DOHH2 (cell line): ENCODE data around the gene RPTOR.

Experiments used
- H3F3A ChIP-seq: fragments of 200-600 bp; sonication (generic), shearing (Covaris generic); 2 replicates; pipeline ENCODE4 v1.6.0; 2016; ENCODE audit warnings: antibody characterized with exemption, mild to moderate bottlenecking; ENCODE audit not compliant: control insufficient read depth, insufficient read depth
- H3K27ac ChIP-seq: fragments of 200-600 bp; sonication (generic); 2 replicates; pipeline ENCODE4 v1.5.1; 2014; ENCODE audit warnings: low read depth, mild to moderate bottlenecking, low read length, moderate library complexity
- H3K27me3 ChIP-seq: fragments of 200-600 bp; sonication (generic); 2 replicates; pipeline ENCODE4 v1.6.1; 2014; ENCODE audit warnings: mild to moderate bottlenecking, low read length, mixed read lengths; ENCODE audit not compliant: control insufficient read depth
- H3K36me3 ChIP-seq: fragments of 200-600 bp; sonication (generic); 2 replicates; pipeline ENCODE4 v1.6.1; 2014; ENCODE audit warnings: mild to moderate bottlenecking, low read length, moderate library complexity, mixed read lengths; ENCODE audit not compliant: control insufficient read depth
- H3K4me1 ChIP-seq: fragments of 200-600 bp; sonication (generic); 2 replicates; pipeline ENCODE4 v1.6.1; 2014; ENCODE audit warnings: mild to moderate bottlenecking, low read length, mixed read lengths; ENCODE audit not compliant: control insufficient read depth
- H3K4me2 ChIP-seq: fragments of 200-600 bp; sonication (generic); 2 replicates; pipeline ENCODE4 v1.6.0; 2014; ENCODE audit warnings: mild to moderate bottlenecking, low read length, moderate library complexity
- H3K4me3 ChIP-seq: fragments of 200-600 bp; sonication (generic); 2 replicates; pipeline ENCODE4 v1.5.1; 2014; ENCODE audit warnings: mild to moderate bottlenecking, low read length, mixed read lengths
- H3K79me2 ChIP-seq: fragments of 200-600 bp; sonication (generic); 2 replicates; pipeline ENCODE4 v1.6.1; 2014; ENCODE audit warnings: mild to moderate bottlenecking, low read length, mixed read lengths; ENCODE audit not compliant: control insufficient read depth
- H3K9me2 ChIP-seq: fragments of 200-600 bp; sonication (generic); replicated peaks from 2 replicates; pipeline ENCODE4 v1.6.1; 2014; ENCODE audit warnings: mild to moderate bottlenecking, low read length, mixed read lengths; ENCODE audit not compliant: control insufficient read depth
- H3K9me3 ChIP-seq: fragments of 200-600 bp; sonication (generic); 2 replicates; pipeline ENCODE4 v1.6.1; 2014; ENCODE audit warnings: antibody characterized with exemption, low read length, mixed read lengths; ENCODE audit not compliant: control insufficient read depth, insufficient read depth
- H4K20me1 ChIP-seq: fragments of 200-600 bp; sonication (generic); 2 replicates; pipeline ENCODE4 v1.6.0; 2014; ENCODE audit warnings: low read depth, mild to moderate bottlenecking, antibody characterized with exemption, low read length, moderate library complexity; ENCODE audit not compliant: control insufficient read depth, insufficient read depth
- EZH2phosphoT487 ChIP-seq: fragments of 200-600 bp; sonication (generic); IDR thresholded peaks from 2 replicates; pipeline ENCODE4 v1.6.1; 2017; ENCODE audit warnings: borderline replicate concordance, mild to moderate bottlenecking, antibody characterized with exemption, low read length, moderate library complexity, mixed read lengths
- TF ChIP-seq, protein P1 (sequence below): fragments of 200-600 bp; sonication (generic); IDR thresholded peaks from one replicate; pipeline ENCODE4 v1.5.1; 2014; ENCODE audit warnings: antibody characterized with exemption, mild to moderate bottlenecking, low read depth, low read length; ENCODE audit not compliant: poor library complexity, severe bottlenecking

RPTOR gene

DNA sequence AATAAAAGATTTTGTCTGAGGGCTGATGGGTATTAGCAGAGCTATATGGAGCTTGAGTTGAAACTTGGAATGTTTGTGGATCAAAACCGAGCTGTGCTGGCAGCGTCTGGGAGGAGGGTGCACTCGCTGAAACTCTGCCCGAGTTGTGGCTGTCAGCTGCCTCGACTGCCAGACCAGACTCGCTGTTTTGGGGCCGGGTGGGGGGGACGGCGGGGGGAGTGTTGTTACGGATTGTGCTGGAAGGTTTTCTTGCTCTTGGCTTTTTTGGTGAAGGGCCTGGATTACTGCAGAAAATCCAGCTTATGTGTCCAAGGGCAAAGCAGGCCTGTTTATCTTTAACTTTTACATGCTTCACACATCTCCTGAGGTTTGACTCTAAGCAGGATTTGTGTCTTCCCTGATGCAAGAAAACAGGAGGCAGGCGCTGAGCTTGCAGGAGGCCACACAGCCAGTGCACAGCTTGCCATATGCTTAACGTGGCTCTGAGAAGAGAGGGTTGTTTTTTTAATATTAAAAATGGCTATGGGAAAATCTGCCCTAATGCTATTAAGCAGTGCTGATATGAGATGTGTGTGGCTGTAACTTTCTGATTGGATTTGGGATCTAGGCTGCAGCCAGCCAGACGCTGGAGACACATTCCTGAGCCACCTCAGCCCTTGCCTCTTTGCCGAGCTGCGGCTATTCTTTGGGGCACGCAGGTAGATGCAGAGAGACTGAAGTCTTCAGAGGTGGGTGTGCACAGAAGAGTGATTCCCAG is 20.5 kb upstream of the RPTOR start:
- H3K9me2 ChIP-seq, result no peaks in the 10 kb centered on the region
- no peaks in the 10 kb centered on the region for H3K36me3 ChIP-seq
- no peak overlapping the region for H3K27ac ChIP-seq
- no peaks in the 10 kb centered on the region for H3K79me2 ChIP-seq
- H3K27me3 ChIP-seq, result peaks cover 3% of the 10 kb centered on the region; the same call in 1 of the 2 replicates
- H3K4me2 ChIP-seq, result no peak overlapping the region
- H3K4me3 ChIP-seq, result no peak overlapping the region
- TF ChIP-seq EZH2phosphoT487, result no peak
- TF ChIP-seq, protein P1, sequence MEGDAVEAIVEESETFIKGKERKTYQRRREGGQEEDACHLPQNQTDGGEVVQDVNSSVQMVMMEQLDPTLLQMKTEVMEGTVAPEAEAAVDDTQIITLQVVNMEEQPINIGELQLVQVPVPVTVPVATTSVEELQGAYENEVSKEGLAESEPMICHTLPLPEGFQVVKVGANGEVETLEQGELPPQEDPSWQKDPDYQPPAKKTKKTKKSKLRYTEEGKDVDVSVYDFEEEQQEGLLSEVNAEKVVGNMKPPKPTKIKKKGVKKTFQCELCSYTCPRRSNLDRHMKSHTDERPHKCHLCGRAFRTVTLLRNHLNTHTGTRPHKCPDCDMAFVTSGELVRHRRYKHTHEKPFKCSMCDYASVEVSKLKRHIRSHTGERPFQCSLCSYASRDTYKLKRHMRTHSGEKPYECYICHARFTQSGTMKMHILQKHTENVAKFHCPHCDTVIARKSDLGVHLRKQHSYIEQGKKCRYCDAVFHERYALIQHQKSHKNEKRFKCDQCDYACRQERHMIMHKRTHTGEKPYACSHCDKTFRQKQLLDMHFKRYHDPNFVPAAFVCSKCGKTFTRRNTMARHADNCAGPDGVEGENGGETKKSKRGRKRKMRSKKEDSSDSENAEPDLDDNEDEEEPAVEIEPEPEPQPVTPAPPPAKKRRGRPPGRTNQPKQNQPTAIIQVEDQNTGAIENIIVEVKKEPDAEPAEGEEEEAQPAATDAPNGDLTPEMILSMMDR, result no peak
- no peaks in the 10 kb centered on the region for H3K4me1 ChIP-seq
- no peaks in the 10 kb centered on the region for H3F3A ChIP-seq
- H3K9me3 ChIP-seq, result no peaks in the 10 kb centered on the region
- H4K20me1 ChIP-seq, result no peaks in the 10 kb centered on the region

DNA sequence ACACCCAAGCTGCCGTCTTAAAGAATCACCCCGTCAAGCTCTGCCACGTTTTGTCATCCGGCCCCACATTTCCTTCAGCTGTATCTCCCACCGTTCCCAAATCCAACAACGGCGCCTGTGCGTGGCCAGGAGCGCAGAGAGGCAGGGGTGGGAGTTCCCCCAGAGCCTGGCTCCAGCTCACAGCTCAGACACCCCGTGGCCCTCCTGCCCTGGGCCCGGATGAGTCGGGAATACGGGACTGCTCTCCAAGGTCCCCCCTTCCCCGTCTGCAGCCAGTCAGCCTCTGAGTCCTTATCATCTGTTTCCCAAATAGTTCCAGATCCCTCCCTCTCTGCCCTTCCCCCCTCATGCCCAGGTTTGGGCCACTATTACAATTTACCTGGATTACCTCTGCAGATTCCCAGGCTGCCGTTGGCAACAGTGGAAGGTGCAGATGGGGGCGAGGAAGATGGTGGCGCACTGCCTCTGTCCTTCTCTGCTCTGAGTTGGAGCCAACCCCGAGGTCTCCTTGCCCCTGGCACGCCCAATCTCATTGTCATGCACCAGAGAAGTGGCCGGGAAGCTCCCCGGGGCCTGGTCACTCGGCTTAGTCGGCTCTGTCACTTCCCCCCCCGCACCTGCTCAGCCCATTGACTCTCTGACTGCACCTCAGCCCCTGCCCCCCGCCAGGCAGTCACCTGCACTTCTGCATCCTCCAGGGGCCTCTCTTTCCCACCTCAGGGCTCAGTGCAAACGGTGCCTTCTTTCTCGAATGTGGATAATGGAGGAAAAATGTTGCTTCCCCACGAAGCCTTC is 18.3 kb upstream of the RPTOR start:
- Histone ChIP-seq H3K27me3 (no peaks in the 10 kb centered on the region), H3K79me2 (no peaks in the 10 kb centered on the region), H3K36me3 (no peaks in the 10 kb centered on the region), H3K4me3 (no peak overlapping the region), H3K4me1 (no peaks in the 10 kb centered on the region), H4K20me1 (no peaks in the 10 kb centered on the region), H3K4me2 (no peak overlapping the region), H3K9me3 (no peaks in the 10 kb centered on the region), H3K27ac (no peak overlapping the region), H3F3A (no peaks in the 10 kb centered on the region), H3K9me2 (no peaks in the 10 kb centered on the region)
- TF ChIP-seq, protein P1, result no peak
- TF ChIP-seq EZH2phosphoT487, result no peak

DNA sequence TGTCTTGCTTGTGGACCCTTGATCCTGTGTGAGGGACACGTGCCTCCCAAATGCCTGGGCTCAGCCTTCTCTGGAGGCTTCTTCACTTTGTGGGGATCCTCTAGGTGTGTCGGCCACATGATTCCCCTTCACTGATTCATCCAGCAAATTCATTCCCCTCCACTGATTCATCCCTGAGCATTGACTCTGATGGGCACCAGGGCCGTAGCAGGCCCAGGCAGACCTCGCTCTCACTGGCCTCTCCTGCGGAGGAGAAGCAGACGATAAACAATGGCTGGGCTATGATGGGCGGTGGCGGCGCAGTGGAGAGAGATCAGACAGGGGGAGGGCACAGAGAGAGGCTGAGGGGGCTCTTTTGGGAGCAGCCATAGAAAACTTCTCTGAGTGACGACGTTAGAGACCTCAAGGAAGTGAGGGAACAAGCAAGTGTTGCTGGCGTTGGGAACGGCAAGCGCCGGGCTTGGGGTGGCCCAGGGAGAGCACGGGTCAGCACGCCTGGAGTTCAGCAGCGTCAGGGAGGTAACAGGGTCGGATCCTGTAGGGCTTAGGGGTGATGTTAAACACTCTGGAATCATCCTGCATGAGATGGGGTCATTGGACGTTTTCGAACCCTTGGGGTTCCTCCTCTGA is 17.5 kb upstream of the RPTOR start:
- Histone ChIP-seq H3K79me2 (no peaks in the 10 kb centered on the region), H3K4me3 (no peak overlapping the region), H3K4me2 (no peak overlapping the region), H3K9me3 (no peaks in the 10 kb centered on the region), H3K27me3 (no peaks in the 10 kb centered on the region), H3K4me1 (no peaks in the 10 kb centered on the region), H3K9me2 (no peaks in the 10 kb centered on the region), H4K20me1 (no peaks in the 10 kb centered on the region), H3K27ac (no peak overlapping the region), H3F3A (no peaks in the 10 kb centered on the region), H3K36me3 (no peaks in the 10 kb centered on the region)
- TF ChIP-seq EZH2phosphoT487, result no peak
- TF ChIP-seq, protein P1, result no peak
